Esophagus squamous epithelium (tissue), 4 donors: ENCODE results near the gene COQ9.

Source experiments
- CTCF ChIP-seq, 6 experiments: fragments of 450-650 bp in 4 of 6; fragments of 200-600 bp in 2 of 6; sonication (generic) in 2 of 6; IDR thresholded peaks; one replicate each; pipeline ENCODE4 v1.5.1; 2016 to 2019; ENCODE audit warnings: antibody characterized with exemption in 6 of 6, mild to moderate bottlenecking in 4 of 6, moderate library complexity in 4 of 6
- POLR2A ChIP-seq, 4 donors: fragments of 450-650 bp; IDR thresholded peaks; one replicate each; pipeline ENCODE4 v1.6.1; 2017; ENCODE audit warnings: antibody characterized with exemption in 4 of 4, mild to moderate bottlenecking in 4 of 4, moderate library complexity in 3 of 4

GRCh38 chr16:57510016-57510871 is 63.0 kb downstream of the COQ9 start:
- TF ChIP-seq CTCF (IDR thresholded peaks at IDR 0.05) (no peak), POLR2A (IDR thresholded peaks at IDR 0.05) (no peak)
